HG03378 (cell line): ENCODE results near the gene ASTN2.

Experiments
- ATAC-seq: cut with Tn5 transposase; IDR thresholded peaks from one replicate; pipeline ENCODE4 v1.9.1; 2021; ENCODE audit warnings: mild to moderate bottlenecking, moderate library complexity; ENCODE audit not compliant: unreplicated experiment

The ASTN2 gene

GRCh38 chr9:116499986-116500871 is 914.6 kb downstream of the ASTN2 start:
- no peak for ATAC-seq

GRCh38 chr9:116499434-116499833 is 915.4 kb downstream of the ASTN2 start:
- ATAC-seq, result no peak

GRCh38 chr9:116497095-116497890 is 917.6 kb downstream of the ASTN2 start:
- ATAC-seq, result no peak

- ATAC-seq, result no peak
Observed at GRCh38 chr9:116496167-116496566, 918.7 kb downstream of the ASTN2 start.

GRCh38 chr9:116495725-116496124 is 919.1 kb downstream of the ASTN2 start:
- no peak for ATAC-seq

- no peak for ATAC-seq
Observed at GRCh38 chr9:116494815-116495634, 919.8 kb downstream of the ASTN2 start.

- ATAC-seq, result no peak
Observed at GRCh38 chr9:116493183-116493860, 921.5 kb downstream of the ASTN2 start.

GRCh38 chr9:116491659-116492058 is 923.2 kb downstream of the ASTN2 start:
- no peak for ATAC-seq

- no peak for ATAC-seq
Observed at GRCh38 chr9:116491219-116491618, 923.6 kb downstream of the ASTN2 start.

- no peak for ATAC-seq
Observed at GRCh38 chr9:116490321-116490720, 924.5 kb downstream of the ASTN2 start.

- no peak for ATAC-seq
Observed at GRCh38 chr9:116488373-116488772, 926.5 kb downstream of the ASTN2 start.

- no peak for ATAC-seq
Observed at GRCh38 chr9:116484492-116485061, 930.3 kb downstream of the ASTN2 start.

GRCh38 chr9:116483622-116484491 is 931.0 kb downstream of the ASTN2 start:
- no peak for ATAC-seq

- ATAC-seq, result no peak
Observed at GRCh38 chr9:116482740-116483139, 932.1 kb downstream of the ASTN2 start.

GRCh38 chr9:116480700-116481099 is 934.2 kb downstream of the ASTN2 start:
- no peak for ATAC-seq

GRCh38 chr9:116479967-116480366 is 934.9 kb downstream of the ASTN2 start:
- ATAC-seq, result no peak

GRCh38 chr9:116479056-116479544 is 935.8 kb downstream of the ASTN2 start:
- no peak for ATAC-seq

GRCh38 chr9:116477584-116478141 is 937.2 kb downstream of the ASTN2 start:
- no peak for ATAC-seq

GRCh38 chr9:116476935-116477381 is 937.9 kb downstream of the ASTN2 start:
- ATAC-seq, result no peak
